Keratinocyte (primary cell): ENCODE data around the gene WBP1L. TPM values are rescaled to one million over a fixed set of nuclear protein-coding genes. Genes with fewer than 3 reads are reported as not detected.
A peak's percentile ranks its signal among the peaks of the same experiment; 100 is the strongest.

Source experiments
- DNase-seq: peaks from one replicate; pipeline ENCODE4 v3.0.0-alpha.2; 2011; ENCODE audit warnings: low read depth, missing footprints, low spot score
- FAIRE-seq: peaks from 2 replicates; lab custom pipeline; 2011; peaks lifted over from hg19 to GRCh38; lab: Jason Lieb, UNC
- H2AFZ ChIP-seq: 2 replicates; pipeline ENCODE4 v1.6.0; 2012; ENCODE audit warnings: low read length, control low read depth, inconsistent platforms; ENCODE audit not compliant: control insufficient read depth
- H3K27ac ChIP-seq: 2 replicates; pipeline ENCODE4 v1.5.1; 2011; ENCODE audit warnings: low read length; ENCODE audit not compliant: control insufficient read depth, insufficient read depth
- H3K27me3 ChIP-seq: 3 replicates; pipeline ENCODE4 v1.6.0; 2011; ENCODE audit warnings: low read length; ENCODE audit not compliant: control insufficient read depth, insufficient read depth; ENCODE audit errors: extremely low read depth
- H3K36me3 ChIP-seq, 2 experiments: 2 replicates in 1 of 2; 3 replicates in 1 of 2; pipeline ENCODE4 v1.5.1; 2011; ENCODE audit warnings: low read length in 2 of 2, mild to moderate bottlenecking in 1 of 2; ENCODE audit not compliant: control insufficient read depth in 2 of 2, insufficient read depth in 2 of 2; ENCODE audit errors: extremely low read depth in 1 of 2
- H3K4me1 ChIP-seq: 3 replicates; pipeline ENCODE4 v1.5.1; 2011; ENCODE audit warnings: low read length; ENCODE audit not compliant: control insufficient read depth, insufficient read depth; ENCODE audit errors: extremely low read depth
- H3K4me2 ChIP-seq: 3 replicates; pipeline ENCODE4 v1.6.0; 2011; ENCODE audit warnings: low read depth, low read length; ENCODE audit not compliant: control insufficient read depth, insufficient read depth; ENCODE audit errors: extremely low read depth
- H3K4me3 ChIP-seq, 3 experiments: fragments of 200-600 bp in 1 of 3; sonication (generic) in 1 of 3; 2 replicates in 2 of 3; 3 replicates in 1 of 3; pipeline ENCODE4 v1.5.1; 2011 to 2016; ENCODE audit warnings: low read length in 3 of 3, mild to moderate bottlenecking in 3 of 3, control low read depth in 2 of 3, inconsistent platforms in 1 of 3, low read depth in 1 of 3, mixed read lengths in 1 of 3, mixed run types in 1 of 3, moderate library complexity in 1 of 3; ENCODE audit not compliant: control insufficient read depth in 2 of 3, insufficient read depth in 2 of 3; ENCODE audit errors: extremely low read depth in 1 of 3
- H3K79me2 ChIP-seq: 2 replicates; pipeline ENCODE4 v1.6.0; 2012; ENCODE audit warnings: low read length; ENCODE audit not compliant: control insufficient read depth, insufficient read depth
- H3K9ac ChIP-seq: 3 replicates; pipeline ENCODE4 v1.6.0; 2011; ENCODE audit warnings: low read length; ENCODE audit not compliant: control insufficient read depth, insufficient read depth; ENCODE audit errors: extremely low read depth
- H3K9me1 ChIP-seq: 3 replicates; pipeline ENCODE4 v1.6.0; 2011; ENCODE audit warnings: low read length; ENCODE audit not compliant: control insufficient read depth, insufficient read depth; ENCODE audit errors: extremely low read depth
- H3K9me3 ChIP-seq: 2 replicates; pipeline ENCODE4 v1.5.1; 2012; ENCODE audit warnings: low read depth, low read length; ENCODE audit not compliant: control insufficient read depth
- H4K20me1 ChIP-seq: 3 replicates; pipeline ENCODE4 v1.6.0; 2011; ENCODE audit warnings: low read length; ENCODE audit not compliant: control insufficient read depth, insufficient read depth; ENCODE audit errors: extremely low read depth
- CTCF ChIP-seq, 3 experiments: IDR thresholded peaks in 1 of 3; conservative IDR thresholded peaks in 1 of 3; optimal IDR thresholded peaks in 1 of 3; 2 replicates in 2 of 3; 3 replicates in 1 of 3; pipeline versions ENCODE3 to v1.5.1; 2011; ENCODE audit warnings: low read length in 3 of 3, mild to moderate bottlenecking in 3 of 3, moderate library complexity in 2 of 3, control low read depth in 1 of 3, inconsistent platforms in 1 of 3; ENCODE audit not compliant: insufficient read depth in 2 of 3; ENCODE audit errors: extremely low read depth in 1 of 3
- EZH2 ChIP-seq: IDR thresholded peaks from one replicate; pipeline ENCODE4 v1.6.1; 2012; ENCODE audit warnings: inconsistent platforms, mild to moderate bottlenecking, low read length, moderate library complexity
- dilution Hi-C: fragments of 300-500 bp; cut with MboI; formaldehyde crosslinking; loops from one replicate; pipeline ENCODE4 v1.7.0; 2020; ENCODE audit warnings: low sequenced_read_pairs; ENCODE audit not compliant: extremely low pct_ligation_motif_present
- polyA plus RNA-seq, 5 experiments: library from polyadenylated mRNA; depleted of rRNA in 3 of 5; stranded (reverse) in 3 of 5; stranded (forward) in 1 of 5; unstranded in 1 of 5; fragments of >200 nt; gene quantifications; 1 replicate in 1 of 5; 2 replicates in 3 of 5; 3 replicates in 1 of 5; pipeline versions ENCODE4 v1.2.1 to v1.2.3, GENCODE V29; 2011 to 2012; ENCODE audit warnings: missing spikeins in 2 of 5, low read depth in 1 of 5, low replicate concordance in 1 of 5

The WBP1L gene
- polyA plus RNA-seq, 1 donor (not counting 4 experiments of a cell fraction or from before 2014, with no cell fraction given) = 24.3 TPM

- Histone ChIP-seq H3K4me1 (peaks cover 51% of the 10 kb centered on the region), H3K27me3 (no peaks in the 10 kb centered on the region), H2AFZ (no peak overlapping the region), H4K20me1 (no peaks in the 10 kb centered on the region), H3K9me3 (no peaks in the 10 kb centered on the region), H3K4me2 (no peak overlapping the region), H3K79me2 (no peaks in the 10 kb centered on the region), H3K9me1 (no peaks in the 10 kb centered on the region), H3K27ac (peak overlapping the region; percentile 1), H3K4me3 (no peak overlapping the region), H3K9ac (no peak overlapping the region), H3K36me3 (peaks cover 0 to 3% of the 10 kb centered on the region in 2 experiments)
- DNase-seq (no peak), FAIRE-seq (no peak)
- TF ChIP-seq EZH2 (no peak), CTCF (optimal IDR thresholded peaks at IDR 0.05 in 1 of 3, IDR thresholded peaks at IDR 0.05 in 1 of 3, conservative IDR thresholded peaks at IDR 0.05 in 1 of 3; ENCODE audit: extremely low read depth in 1 of 3, insufficient read depth in 2 of 3, low read length in 3 of 3) (no peak)
- dilution Hi-C loops = no loop called here
Observed at GRCh38 chr10:102767428-102768160, 23.8 kb downstream of the WBP1L start.

GRCh38 chr10:102769375-102770107 lies 25.8 kb downstream of the WBP1L start:
- Histone ChIP-seq H2AFZ (no peak overlapping the region), H3K4me2 (peak overlapping the region; percentile 74), H3K4me3 (peak overlapping the region in 2 of 3 experiments; percentile 1 to 7), H4K20me1 (no peaks in the 10 kb centered on the region), H3K9me1 (no peaks in the 10 kb centered on the region), H3K27ac (peak overlapping the region; percentile 83), H3K36me3 (no peaks in the 10 kb centered on the region), H3K27me3 (no peaks in the 10 kb centered on the region), H3K4me1 (peaks cover 63% of the 10 kb centered on the region), H3K79me2 (peaks cover 6% of the 10 kb centered on the region), H3K9ac (peak overlapping the region; percentile 62), H3K9me3 (no peaks in the 10 kb centered on the region)
- DNase-seq (peak; percentile 91), FAIRE-seq (peak; percentile 98)
- TF ChIP-seq CTCF (optimal IDR thresholded peaks at IDR 0.05 in 1 of 3, IDR thresholded peaks at IDR 0.05 in 1 of 3, conservative IDR thresholded peaks at IDR 0.05 in 1 of 3; ENCODE audit: extremely low read depth in 1 of 3, insufficient read depth in 2 of 3, low read length in 3 of 3) = no peak
- TF ChIP-seq EZH2 = no peak
- dilution Hi-C loops = no loop called here
